ENCODE measurements around the gene ARMC8. TPM values are rescaled to one million over a fixed set of nuclear protein-coding genes. Genes with fewer than 3 reads are reported as not detected.

The ARMC8 gene
- total RNA-seq, 1 experiment from 2014 or later: 63.6 TPM

- no CpG with 5 or more reads among the region's 2 CpGs for WGBS (ENCODE audit: extremely low coverage, insufficient read length, low lambda C conversion rate)
- H3K4me1 Mint-ChIP-seq: no peaks in the 10 kb centered on the region
Measured at GRCh38 chr3:138241676-138242075, 54.6 kb downstream of the ARMC8 start.

More at GRCh38 chr3:138241676-138242075, 54.6 kb downstream of the ARMC8 start:
- Mint-ChIP-seq H3K27me3 (ENCODE audit: low read depth) (no peaks in the 10 kb centered on the region), H3K4me3 (no peak overlapping the region), H3K27ac (no peak overlapping the region), H3K36me3 (ENCODE audit: insufficient read depth in 1 of 3, low read depth in 3 of 3) (peaks cover 14 to 54% (median 45%) of the 10 kb centered on the region in 3 experiments; a peak in 6 of 7 replicates), H3K9me3 (no peaks in the 10 kb centered on the region)
- Histone ChIP-seq H2AFZ (ENCODE audit: low read length) (no peak overlapping the region), H4K8ac (replicated peaks; ENCODE audit: insufficient read length, low read depth, low read length) (no peak overlapping the region), H2BK120ac (ENCODE audit: low read depth, low read length, poor library complexity, severe bottlenecking) (no peak overlapping the region), H2BK5ac (ENCODE audit: insufficient read length, low read length) (no peak overlapping the region), H3K79me1 (ENCODE audit: insufficient read depth, low read depth, low read length, poor library complexity, severe bottlenecking) (no peaks in the 10 kb centered on the region), H3K14ac (ENCODE audit: insufficient read depth, low read length) (no peak overlapping the region), H2BK15ac (ENCODE audit: low read depth, low read length) (no peak overlapping the region), H3K23me2 (ENCODE audit: insufficient read length, low read depth, low read length, poor library complexity, severe bottlenecking) (no peaks in the 10 kb centered on the region), H3K56ac (ENCODE audit: insufficient read length, low read depth, low read length) (no peak overlapping the region), H3K9me3 (ENCODE audit: control insufficient read depth, low read depth, low read length) (no peaks in the 10 kb centered on the region), H3K4me1 (ENCODE audit: insufficient read depth, low read length) (no peaks in the 10 kb centered on the region), H3K4me2 (ENCODE audit: insufficient read depth, insufficient read length, low read length) (no peak overlapping the region), H3K4ac (ENCODE audit: low read depth, low read length) (no peak overlapping the region), H3K23ac (ENCODE audit: insufficient read length, low read depth, low read length) (no peak overlapping the region), H3K27ac (ENCODE audit: insufficient read length, low read depth, low read length) (no peak overlapping the region), H3K18ac (ENCODE audit: insufficient read length, low read depth, low read length) (no peak overlapping the region), H2BK12ac (ENCODE audit: insufficient read length, low read depth, low read length) (no peak overlapping the region), H4K20me1 (ENCODE audit: control insufficient read depth, insufficient read depth, insufficient read length) (no peaks in the 10 kb centered on the region), H2BK20ac (ENCODE audit: low read depth, low read length, poor library complexity, severe bottlenecking) (no peak overlapping the region), H2AK5ac (ENCODE audit: insufficient read length, low read length) (no peak overlapping the region), H3K9ac (ENCODE audit: extremely low read depth, insufficient read length, low read length) (no peak overlapping the region), H4K91ac (ENCODE audit: insufficient read length, low read depth, low read length) (no peak overlapping the region), H3K27me3 (ENCODE audit: insufficient read depth, low read length) (no peaks in the 10 kb centered on the region), H3T11ph (ENCODE audit: low read length) (no peak overlapping the region), H3K79me2 (ENCODE audit: insufficient read depth, low read length) (no peaks in the 10 kb centered on the region), H4K5ac (ENCODE audit: insufficient read length, low read depth, low read length) (no peak overlapping the region)
- TF ChIP-seq CTCF (conservative IDR thresholded peaks at IDR 0.05): no peak
- DNase-seq: no peak

Measured in H9 (cell line).